Esophagus muscularis mucosa (tissue), 3 donors: ENCODE data around the gene CD34.

Source experiments
- POLR2AphosphoS5 ChIP-seq, 2 donors: sonication (generic); formaldehyde crosslinking; IDR thresholded peaks; one replicate each; pipeline ENCODE4 v1.6.1; 2017; ENCODE audit warnings: antibody characterized with exemption in 2 of 2
- TF ChIP-seq, protein P1 (sequence below), 3 experiments: fragments of 200-600 bp in 2 of 3; fragments of 450-650 bp in 1 of 3; sonication (generic) in 2 of 3; IDR thresholded peaks; one replicate each; pipeline ENCODE4 v1.5.1; 2017 to 2019; ENCODE audit warnings: antibody characterized with exemption in 3 of 3, mild to moderate bottlenecking in 2 of 3, moderate library complexity in 1 of 3

DNA sequence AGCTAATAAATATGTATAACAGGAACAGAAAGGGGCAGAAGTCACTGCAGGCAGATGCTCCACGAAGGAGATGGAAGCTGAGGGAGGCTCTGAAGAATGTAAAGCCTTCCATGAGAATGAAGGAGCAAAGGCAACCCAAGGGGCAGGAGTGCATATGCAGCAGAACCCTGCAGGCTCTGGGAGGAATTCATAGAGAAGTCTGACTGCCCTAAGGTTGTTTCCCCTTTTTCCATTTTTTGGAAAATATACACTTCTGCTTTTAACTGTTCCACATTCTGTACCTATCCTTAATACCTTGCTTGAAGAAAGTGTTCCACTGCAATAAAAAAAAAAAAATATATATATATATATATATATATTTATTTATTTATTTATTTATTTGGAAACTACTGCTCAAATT is 69.6 kb downstream of the CD34 start:
- TF ChIP-seq, protein P1, sequence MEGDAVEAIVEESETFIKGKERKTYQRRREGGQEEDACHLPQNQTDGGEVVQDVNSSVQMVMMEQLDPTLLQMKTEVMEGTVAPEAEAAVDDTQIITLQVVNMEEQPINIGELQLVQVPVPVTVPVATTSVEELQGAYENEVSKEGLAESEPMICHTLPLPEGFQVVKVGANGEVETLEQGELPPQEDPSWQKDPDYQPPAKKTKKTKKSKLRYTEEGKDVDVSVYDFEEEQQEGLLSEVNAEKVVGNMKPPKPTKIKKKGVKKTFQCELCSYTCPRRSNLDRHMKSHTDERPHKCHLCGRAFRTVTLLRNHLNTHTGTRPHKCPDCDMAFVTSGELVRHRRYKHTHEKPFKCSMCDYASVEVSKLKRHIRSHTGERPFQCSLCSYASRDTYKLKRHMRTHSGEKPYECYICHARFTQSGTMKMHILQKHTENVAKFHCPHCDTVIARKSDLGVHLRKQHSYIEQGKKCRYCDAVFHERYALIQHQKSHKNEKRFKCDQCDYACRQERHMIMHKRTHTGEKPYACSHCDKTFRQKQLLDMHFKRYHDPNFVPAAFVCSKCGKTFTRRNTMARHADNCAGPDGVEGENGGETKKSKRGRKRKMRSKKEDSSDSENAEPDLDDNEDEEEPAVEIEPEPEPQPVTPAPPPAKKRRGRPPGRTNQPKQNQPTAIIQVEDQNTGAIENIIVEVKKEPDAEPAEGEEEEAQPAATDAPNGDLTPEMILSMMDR (IDR thresholded peaks at IDR 0.05): no peak
- TF ChIP-seq POLR2AphosphoS5 (IDR thresholded peaks at IDR 0.05): no peak
